Psoas muscle (tissue), 8 donors: ENCODE measurements around the gene RYR2. TPM values are rescaled to one million over a fixed set of nuclear protein-coding genes. Genes with fewer than 3 reads are reported as not detected.

Source experiments
- ATAC-seq, 4 donors: fragments of 200-7000 bp; cut with Tn5 transposase; one replicate each; pipeline ENCODE4 v1.9.1; 2020; ENCODE audit warnings: moderate library complexity in 3 of 4, mild to moderate bottlenecking in 2 of 4
- DNase-seq, 2 donors: peaks; one replicate each; pipeline ENCODE4 v3.0.0-alpha.2; 2020
- H3K27ac ChIP-seq: fragments of 200-600 bp; one replicate; pipeline ENCODE4 v1.8.0; 2022
- H3K27me3 ChIP-seq, 3 donors: fragments of 200-600 bp in 1 of 3; one replicate each; pipeline versions ENCODE4 v1.6.1 to v1.8.0; 2013 to 2022; ENCODE audit warnings: low read length in 2 of 3, mild to moderate bottlenecking in 2 of 3, moderate library complexity in 1 of 3; ENCODE audit not compliant: insufficient read depth in 3 of 3
- H3K36me3 ChIP-seq, 2 donors: fragments of 200-600 bp in 1 of 2; one replicate each; pipeline versions ENCODE4 v1.6.1 to v1.8.0; 2013 to 2022; ENCODE audit warnings: low read depth in 1 of 2, mild to moderate bottlenecking in 1 of 2, moderate library complexity in 1 of 2; ENCODE audit not compliant: insufficient read depth in 1 of 2
- H3K4me1 ChIP-seq: fragments of 200-600 bp; one replicate; pipeline ENCODE4 v1.8.0; 2022
- H3K4me3 ChIP-seq: fragments of 200-600 bp; one replicate; pipeline ENCODE4 v1.8.0; 2022; ENCODE audit warnings: mild to moderate bottlenecking
- H3K9me3 ChIP-seq: fragments of 200-600 bp; one replicate; pipeline ENCODE4 v1.8.0; 2022
- CTCF ChIP-seq: fragments of 200-600 bp; IDR thresholded peaks from one replicate; pipeline ENCODE4 v1.8.0; 2022; ENCODE audit warnings: antibody characterized with exemption
- WGBS, 3 donors: extraction: QIAGEN DNeasy Blood & Tissue Kit; methylation state at CpG; one replicate each; pipeline versions ENCODE4 v1.1.6 to v1.1.7; 2013; 5-methylcytosine and 5-hydroxymethylcytosine counted together
- intact Hi-C, 2 donors: fragments of 100-400 bp; cut with DNase I; formaldehyde crosslinking; loops; one replicate each; pipeline versions ENCODE4 v1.11.0 to v1.14.2; 2022
- polyA plus RNA-seq, 3 donors: library from polyadenylated mRNA; stranded (reverse); fragments of 200-250 nt; gene quantifications; one replicate each; pipeline ENCODE4 v1.2.3, GENCODE V29; 2013
- total RNA-seq, 4 donors: library from RNA; stranded (reverse); fragmentation: NEBNext Ultra II Directional in 2 of 4; extraction: Animal tissue kit (Norgen Biotek cat#: 25700) in 2 of 4; gene quantifications; one replicate each; pipeline versions ENCODE4 v1.2.1 to v1.2.4, GENCODE V29; 2021 to 2023
- donor health status: healthy with polysubstance abuse.
- donor health status: DM: no; HTN: no; CAD: no; lungs with moderate emphysema.
- donor health status: Bipolar disorder and iron deficiency.
- donor health status: healthy.
- donor health status: DM: yes; HTN: yes; CAD: no.
- donor health status: DM: no; HTN: no; CAD: no.
- donor health status: DM: no; HTN: no; CAD: no.
- donor health status: DM: yes; HTN: yes; CAD: no.

Gene RYR2
- total and polyA plus RNA-seq, 7 donors: 0.06 to 0.48 (median 0.25) TPM

- WGBS, 3 donors: 83 to 86% (median 84%) methylated on average over 5 of the region's 5 CpGs
- H3K4me3 ChIP-seq: no peak overlapping the region
- no peak overlapping the region for H3K27ac ChIP-seq
- no peaks in the 10 kb centered on the region for H3K9me3 ChIP-seq
- no peaks in the 10 kb centered on the region for H3K27me3 ChIP-seq
- no peaks in the 10 kb centered on the region for H3K4me1 ChIP-seq
- intact Hi-C loops: no loop called here
- no peaks in the 10 kb centered on the region for H3K36me3 ChIP-seq
- TF ChIP-seq CTCF: no peak
- DNase-seq: no peak
- ATAC-seq: no peak
Measured at GRCh38 chr1:237012361-237012760, 29.6 kb upstream of the RYR2 start.

- Histone ChIP-seq H3K27me3 (no peaks in the 10 kb centered on the region), H3K4me1 (no peaks in the 10 kb centered on the region), H3K4me3 (no peak overlapping the region), H3K36me3 (no peaks in the 10 kb centered on the region), H3K9me3 (no peaks in the 10 kb centered on the region), H3K27ac (no peak overlapping the region)
- 49 to 57% (median 49%) methylated on average over 15 of the region's 15 CpGs for WGBS, 3 donors
- intact Hi-C loops: no loop called here
- TF ChIP-seq CTCF: no peak
- no peak for ATAC-seq
- no peak for DNase-seq
Measured at GRCh38 chr1:237012788-237013383, 29.1 kb upstream of the RYR2 start.

- intact Hi-C loops: no loop called here
- H3K27ac ChIP-seq: no peak overlapping the region
- H3K36me3 ChIP-seq: no peaks in the 10 kb centered on the region
- H3K4me1 ChIP-seq: no peaks in the 10 kb centered on the region
- no peak overlapping the region for H3K4me3 ChIP-seq
- TF ChIP-seq CTCF: no peak
- H3K9me3 ChIP-seq: no peaks in the 10 kb centered on the region
- WGBS, 3 donors: 68 to 82% (median 74%) methylated on average over 5 of the region's 5 CpGs
- ATAC-seq (no peak), DNase-seq (no peak)
- H3K27me3 ChIP-seq: no peaks in the 10 kb centered on the region
Measured at GRCh38 chr1:237013608-237014007, 28.4 kb upstream of the RYR2 start.

- ATAC-seq (no peak), DNase-seq (no peak)
- H3K36me3 ChIP-seq: no peaks in the 10 kb centered on the region
- TF ChIP-seq CTCF: no peak
- intact Hi-C loops: no loop called here
- no peaks in the 10 kb centered on the region for H3K9me3 ChIP-seq
- WGBS, 3 donors: 35 to 55% (median 47%) methylated on average over 1 of the region's 1 CpG
- H3K27me3 ChIP-seq: no peaks in the 10 kb centered on the region
- no peak overlapping the region for H3K27ac ChIP-seq
- no peaks in the 10 kb centered on the region for H3K4me1 ChIP-seq
- H3K4me3 ChIP-seq: no peak overlapping the region
Measured at GRCh38 chr1:237016626-237017025, 25.4 kb upstream of the RYR2 start.

GRCh38 chr1:237018896-237019295 is 23.1 kb upstream of the RYR2 start:
- H3K27me3 ChIP-seq: no peaks in the 10 kb centered on the region
- intact Hi-C loops: no loop called here
- TF ChIP-seq CTCF: no peak
- DNase-seq: no peak
- no peaks in the 10 kb centered on the region for H3K9me3 ChIP-seq
- H3K27ac ChIP-seq: no peak overlapping the region
- no peak for ATAC-seq
- H3K4me3 ChIP-seq: no peak overlapping the region
- no peaks in the 10 kb centered on the region for H3K4me1 ChIP-seq
- H3K36me3 ChIP-seq: no peaks in the 10 kb centered on the region
